Measurements from ENCODE around the gene PGAP1.

- TF ChIP-seq GABPA (IDR thresholded peaks at IDR 0.05; ENCODE audit: borderline replicate concordance, insufficient read depth, low read length) = no peak
- no peak for TF ChIP-seq CTCF (IDR thresholded peaks at IDR 0.05; ENCODE audit: control extremely low read depth in 1 of 3, insufficient read depth in 1 of 3, low read depth in 1 of 3, low read length in 3 of 3)
These were observed 30.9 kb upstream of the PGAP1 start for GRCh38 chr2:196957442-196957841.

Measured in H1 (cell line).